Gastrocnemius medialis (tissue), 4 donors: ENCODE data around the gene AKAP9.

Experiments
- CTCF ChIP-seq, 5 experiments: fragments of 450-650 bp in 3 of 5; fragments of 200-600 bp in 2 of 5; sonication (generic) in 2 of 5; IDR thresholded peaks in 4 of 5; conservative IDR thresholded peaks in 1 of 5; 1 replicate in 4 of 5; 2 replicates in 1 of 5; pipeline ENCODE4 v1.5.1; 2016 to 2019; ENCODE audit warnings: antibody characterized with exemption in 5 of 5, mild to moderate bottlenecking in 3 of 5, moderate library complexity in 3 of 5
- POLR2A ChIP-seq, 2 donors: fragments of 450-650 bp; IDR thresholded peaks; one replicate each; pipeline ENCODE4 v1.6.1; 2017; ENCODE audit warnings: antibody characterized with exemption in 2 of 2, mild to moderate bottlenecking in 2 of 2, moderate library complexity in 2 of 2

- TF ChIP-seq CTCF (IDR thresholded peaks at IDR 0.05 in 4 of 5, conservative IDR thresholded peaks at IDR 0.05 in 1 of 5) (no peak), POLR2A (IDR thresholded peaks at IDR 0.05) (no peak)
Observed at GRCh38 chr7:92020636-92021035, 80.0 kb downstream of the AKAP9 start.
